DMS53 (cell line): ENCODE results near the gene CUL1.

Experiments used
- DNase-seq: peaks from one replicate; lab custom pipeline; 2025; lab: John Stamatoyannopoulos, UW

The CUL1 gene

DNA sequence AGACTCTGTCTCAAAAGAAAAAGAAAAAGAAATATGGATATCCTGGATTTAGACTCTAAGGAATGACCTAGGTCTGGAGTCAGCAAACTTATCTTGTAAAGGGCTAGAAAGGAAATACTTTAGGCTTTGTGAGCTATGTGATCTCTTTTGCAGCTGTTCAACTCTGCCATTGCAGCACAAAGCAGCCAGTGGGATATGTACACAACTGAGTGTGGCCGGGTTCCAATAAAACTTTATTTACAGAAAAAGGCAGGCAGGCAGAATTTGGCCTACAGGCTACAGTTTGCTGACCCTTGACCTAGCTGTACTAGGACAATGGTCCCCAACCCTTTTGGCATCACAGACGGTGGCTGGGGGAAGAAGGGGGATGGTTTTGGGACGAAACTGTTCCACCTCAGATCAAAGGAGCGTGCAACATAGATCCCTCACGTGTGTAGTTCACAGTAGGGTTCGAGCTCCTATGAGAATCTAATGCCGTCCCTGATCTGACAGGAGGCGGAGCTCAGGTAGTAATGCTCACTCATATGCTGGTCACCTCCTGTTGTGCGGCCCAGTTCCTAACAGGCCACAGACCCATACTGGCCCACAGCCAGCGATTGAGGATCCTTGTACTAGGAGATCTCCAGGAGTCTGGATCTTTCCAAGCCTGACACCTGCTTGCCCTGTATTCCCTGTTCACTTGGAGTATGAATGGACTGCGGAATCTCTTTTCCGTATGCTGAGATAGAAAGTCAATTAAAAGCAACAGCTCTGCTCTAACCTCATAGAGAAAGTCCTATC lies 63.0 kb downstream of the CUL1 start:
- DNase-seq: no peak

DNA sequence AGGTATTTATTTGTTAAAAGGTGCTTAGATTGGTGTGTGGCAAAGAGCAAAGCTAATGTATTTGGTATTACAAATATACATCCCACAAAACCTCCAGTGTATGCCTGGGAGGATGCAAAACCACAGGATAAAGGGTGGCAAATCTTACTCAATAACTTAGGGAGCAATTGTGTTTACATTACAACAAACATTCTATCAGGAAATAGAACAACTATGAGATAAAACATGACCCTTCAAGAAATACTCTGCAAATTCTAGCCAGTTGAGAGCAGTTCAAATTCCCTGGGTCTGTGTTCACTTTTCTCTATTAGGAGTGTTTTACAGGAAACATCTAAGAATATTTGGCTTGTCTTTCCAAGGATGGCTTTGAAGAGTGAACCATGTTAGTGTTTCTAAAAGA lies 64.9 kb downstream of the CUL1 start:
- no peak for DNase-seq

DNA sequence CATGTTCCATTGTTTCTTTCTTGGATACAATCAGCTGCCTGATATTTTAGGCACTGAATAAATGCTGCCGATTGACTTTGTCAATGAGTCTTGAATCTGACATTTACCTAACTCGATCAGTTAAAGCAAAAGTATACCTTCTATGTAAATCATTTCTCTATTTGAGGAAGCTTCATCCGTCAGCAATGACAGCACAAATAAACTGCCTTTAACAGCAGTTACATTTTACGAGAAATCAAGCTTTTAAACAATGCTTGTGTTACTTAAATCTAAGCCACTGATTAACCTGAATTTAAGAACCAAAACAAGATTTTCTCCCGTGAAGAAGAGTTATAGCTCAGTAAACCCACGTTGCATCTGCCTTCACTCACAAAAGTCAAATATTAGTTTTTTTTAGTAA lies 71.3 kb downstream of the CUL1 start:
- DNase-seq: no peak

DNA sequence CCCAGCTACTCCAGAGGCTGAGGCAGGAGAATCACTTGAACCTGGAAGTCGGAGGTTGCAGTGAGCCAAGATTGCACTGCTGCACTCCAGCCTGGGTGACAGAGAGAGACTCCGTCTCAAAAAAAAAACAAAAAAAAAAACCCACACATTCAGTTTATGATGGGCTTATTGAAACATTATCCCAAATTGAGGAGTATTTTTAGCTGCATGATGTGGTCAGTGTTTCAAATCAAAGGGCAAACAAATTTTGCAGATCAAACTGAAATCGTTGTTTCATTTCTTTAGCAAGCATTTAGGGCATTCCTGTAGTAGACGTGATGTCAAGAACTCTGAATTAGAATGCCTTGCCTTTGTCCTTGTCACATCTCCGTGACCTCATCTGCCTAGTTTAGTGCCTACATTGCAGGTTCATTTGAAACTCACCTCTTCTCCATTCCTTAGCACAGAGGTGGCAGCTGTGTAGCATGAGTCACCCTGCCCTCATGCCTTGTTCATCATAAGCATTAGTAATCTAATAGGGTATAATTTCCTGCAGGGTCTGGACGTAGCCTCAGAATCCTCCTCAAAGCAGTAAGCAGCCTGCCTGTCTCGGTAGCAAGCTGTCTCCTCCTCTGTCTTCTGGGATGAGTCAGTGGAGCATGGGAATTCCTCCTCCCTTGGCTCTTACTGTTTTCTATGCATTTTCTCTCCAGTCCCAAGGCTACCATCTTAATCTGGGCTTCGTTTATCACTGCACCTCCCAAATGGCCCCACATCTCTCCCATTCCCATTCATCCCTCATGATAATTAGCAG lies 73.8 kb downstream of the CUL1 start:
- peak; percentile 53 for DNase-seq

DNA sequence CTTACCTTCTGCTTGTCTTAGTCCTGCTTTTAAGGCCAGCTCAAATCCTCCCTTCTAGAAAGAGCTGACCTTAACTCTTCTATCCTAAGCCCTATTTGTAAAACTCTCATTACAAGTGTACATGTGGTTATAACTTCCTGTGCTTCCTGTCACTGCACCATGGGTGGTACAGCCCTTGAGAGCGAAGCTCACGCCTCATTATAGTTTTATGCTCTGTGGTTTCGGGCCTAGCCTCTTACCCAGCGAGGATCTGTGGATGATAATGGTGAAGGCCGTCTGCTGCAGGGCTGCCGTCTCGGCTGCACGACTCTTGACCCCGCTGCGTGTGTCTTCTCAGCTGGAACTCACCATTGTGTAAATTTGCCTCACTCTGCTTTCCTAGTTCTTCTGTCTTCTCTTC lies 74.6 kb downstream of the CUL1 start:
- DNase-seq: no peak

DNA sequence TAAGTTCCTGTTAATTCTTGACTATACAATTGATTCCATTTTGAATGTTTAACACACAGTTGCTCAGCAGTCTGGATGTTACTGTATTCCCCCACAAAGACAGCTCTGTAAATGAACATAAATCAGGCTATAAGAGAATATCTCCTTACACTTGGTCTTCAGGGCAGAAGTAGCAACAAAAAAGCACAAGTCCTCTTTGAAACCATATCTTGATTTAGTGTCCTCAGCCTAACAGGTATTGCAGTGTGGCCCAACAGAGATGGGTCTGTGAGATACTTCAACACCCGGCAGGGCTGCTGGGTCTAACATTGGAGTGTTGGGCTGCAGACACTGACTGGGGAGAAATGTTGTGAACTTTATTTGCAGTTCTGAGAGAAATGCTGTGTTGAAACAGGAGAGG lies 75.8 kb downstream of the CUL1 start:
- no peak for DNase-seq

DNA sequence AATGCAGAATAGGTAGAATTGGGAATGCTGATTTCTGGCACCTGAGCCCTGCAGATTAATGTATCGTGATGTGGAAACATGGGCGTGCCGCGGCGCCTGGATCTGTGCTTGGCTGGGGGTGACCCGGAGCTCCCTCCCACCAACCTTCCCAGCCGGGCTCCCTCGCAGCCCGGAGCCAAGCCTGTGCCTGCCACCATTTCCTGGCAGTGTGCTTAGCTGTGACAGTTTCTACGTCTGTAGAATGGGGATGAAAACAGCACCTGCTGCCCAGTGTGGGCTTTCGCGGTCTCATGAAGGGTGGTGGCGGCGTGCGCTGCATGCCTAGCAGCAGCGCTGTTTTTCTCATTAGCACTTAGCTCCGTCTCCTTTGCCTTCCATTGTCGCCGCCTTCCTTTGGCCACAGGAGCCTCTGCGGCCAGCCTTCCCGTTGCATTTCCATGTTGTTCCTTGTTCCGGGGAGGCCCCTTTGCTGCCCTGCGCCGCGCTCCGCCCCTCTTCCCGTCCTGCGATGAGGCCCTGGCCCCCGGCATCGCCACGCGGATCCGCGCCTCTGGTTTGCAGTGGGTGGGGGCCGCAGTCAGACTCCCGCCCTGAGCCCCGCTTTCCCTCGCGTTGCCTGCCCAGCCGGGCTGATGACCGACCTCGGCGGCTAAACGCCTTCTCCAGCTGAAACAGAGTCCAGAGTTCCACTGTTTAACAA lies 84.2 kb downstream of the CUL1 start:
- no peak for DNase-seq

DNA sequence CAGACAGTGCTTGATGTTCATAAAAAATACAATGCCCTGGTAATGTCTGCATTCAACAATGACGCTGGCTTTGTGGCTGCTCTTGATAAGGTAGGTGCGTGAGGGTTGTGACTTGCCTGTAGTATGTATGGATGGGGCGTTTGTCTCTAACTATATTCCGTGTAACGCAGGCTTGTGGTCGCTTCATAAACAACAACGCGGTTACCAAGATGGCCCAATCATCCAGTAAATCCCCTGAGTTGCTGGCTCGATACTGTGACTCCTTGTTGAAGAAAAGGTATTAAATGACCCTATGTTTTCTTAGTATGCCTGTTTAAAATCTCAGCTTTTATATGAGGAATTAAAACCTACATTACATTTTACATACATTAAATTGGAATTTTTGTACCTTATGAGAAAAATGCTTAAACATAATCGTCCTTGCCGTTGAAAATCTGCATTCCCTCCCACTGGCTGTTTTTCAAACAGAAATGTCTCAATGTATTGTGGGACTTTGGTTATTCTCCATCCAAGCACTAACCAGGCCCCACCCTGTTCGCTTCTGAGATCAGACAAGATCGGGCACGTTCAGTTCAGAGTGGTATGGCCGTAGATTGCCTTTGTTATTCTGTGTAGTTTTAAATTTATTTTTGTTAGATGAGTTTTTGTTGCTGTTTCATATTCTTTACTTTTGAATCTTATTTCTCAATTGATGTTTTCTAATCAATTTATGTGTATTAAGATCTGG lies 85.3 kb downstream of the CUL1 start:
- no peak for DNase-seq

DNA sequence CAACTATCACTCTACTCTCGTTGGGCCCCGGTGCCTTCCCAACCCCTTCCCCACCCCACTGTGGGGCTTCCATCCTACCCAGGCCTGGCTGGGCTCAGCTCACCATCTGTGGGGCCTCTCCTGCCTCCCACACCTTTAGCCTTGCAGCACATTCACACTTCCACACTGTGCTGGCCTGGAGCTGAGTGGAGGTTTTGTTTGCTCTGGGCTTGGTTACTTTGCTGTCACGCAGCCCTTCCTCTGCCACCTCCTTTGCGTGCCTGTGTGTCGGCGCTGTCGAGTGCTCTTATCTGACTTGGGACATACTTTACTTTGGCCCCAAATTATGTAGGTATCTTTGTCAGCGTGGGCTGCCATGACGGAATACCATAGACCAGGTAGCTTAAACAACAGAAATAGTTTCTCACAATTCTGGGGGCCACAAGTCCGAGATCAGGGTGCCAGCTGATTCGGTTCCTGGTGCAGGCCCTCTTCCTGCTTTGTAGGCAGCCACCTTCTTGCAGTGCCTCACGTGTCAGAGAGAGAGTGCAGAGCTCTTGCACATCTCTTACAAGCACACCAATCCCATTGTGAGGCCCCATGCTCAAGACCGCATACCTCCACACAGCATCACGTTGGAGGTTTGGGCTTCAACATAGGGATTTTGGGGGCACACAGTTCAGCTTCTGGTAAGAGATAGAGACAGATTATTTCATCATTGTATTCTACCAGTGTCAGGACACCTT lies 89.0 kb downstream of the CUL1 start:
- peak; percentile 77 for DNase-seq

DNA sequence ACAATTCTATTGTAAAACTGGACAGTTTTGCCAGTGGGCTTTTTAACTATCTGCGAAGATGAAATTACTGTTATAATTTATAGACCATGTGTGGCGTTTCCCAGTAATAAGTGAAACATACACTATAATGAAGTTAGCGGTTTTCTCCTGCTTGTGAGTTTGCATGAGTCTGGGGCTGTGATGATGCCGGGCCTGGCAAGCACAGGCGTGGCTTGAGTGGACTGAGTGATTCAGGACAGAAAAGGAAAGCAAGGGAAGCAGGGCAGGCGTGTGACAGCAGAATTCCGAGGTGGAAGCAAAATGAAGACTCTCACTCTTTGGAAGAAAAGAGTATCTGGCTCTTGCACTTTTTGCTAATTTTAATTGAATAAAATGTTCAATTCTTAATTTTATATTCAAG lies 90.5 kb downstream of the CUL1 start:
- DNase-seq: no peak

DNA sequence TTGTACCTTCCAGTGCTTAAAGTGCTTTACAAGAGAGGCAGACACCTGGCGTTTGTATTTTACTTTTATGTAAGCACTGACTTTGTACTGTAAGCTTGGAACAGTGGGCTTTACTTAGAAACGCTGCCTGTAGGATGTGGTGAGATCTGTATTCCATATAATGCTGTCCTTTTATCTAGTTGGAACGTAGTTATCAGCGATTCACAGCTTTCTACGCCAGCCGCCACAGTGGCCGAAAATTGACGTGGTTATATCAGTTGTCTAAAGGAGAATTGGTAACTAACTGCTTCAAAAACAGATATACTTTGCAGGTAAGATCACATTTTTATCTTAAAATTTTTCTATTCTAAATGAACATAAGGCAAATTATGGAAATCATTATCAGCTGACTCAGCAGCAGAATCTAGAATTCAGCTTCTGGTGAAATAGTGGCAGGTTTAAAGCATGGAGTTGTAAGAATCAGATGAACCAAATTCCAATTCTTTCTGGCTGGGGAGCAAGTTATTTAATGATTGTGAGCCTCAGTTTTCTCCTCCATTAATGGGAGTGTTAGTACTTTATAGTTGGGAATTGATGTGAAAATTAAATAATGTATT lies 91.5 kb downstream of the CUL1 start:
- DNase-seq: no peak

DNA sequence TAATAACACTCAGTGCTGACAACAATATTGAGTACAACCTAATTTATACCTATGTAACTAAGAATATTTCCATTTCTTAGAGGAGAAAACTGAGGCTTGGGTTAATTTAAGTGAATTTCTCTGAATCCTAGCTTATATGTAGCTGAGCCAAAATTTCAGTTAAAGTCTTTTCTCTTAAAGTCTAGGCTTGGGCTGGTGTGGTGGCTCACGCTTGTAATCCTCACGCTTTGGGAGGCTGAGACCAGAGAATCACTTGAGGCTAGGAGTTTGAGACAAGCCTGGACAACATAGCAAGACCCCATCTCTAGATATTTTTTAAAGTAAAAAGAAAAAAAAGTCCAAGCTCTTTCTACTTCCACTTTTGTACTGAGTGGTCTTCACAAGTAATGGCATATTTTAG lies 92.1 kb downstream of the CUL1 start:
- no peak for DNase-seq

DNA sequence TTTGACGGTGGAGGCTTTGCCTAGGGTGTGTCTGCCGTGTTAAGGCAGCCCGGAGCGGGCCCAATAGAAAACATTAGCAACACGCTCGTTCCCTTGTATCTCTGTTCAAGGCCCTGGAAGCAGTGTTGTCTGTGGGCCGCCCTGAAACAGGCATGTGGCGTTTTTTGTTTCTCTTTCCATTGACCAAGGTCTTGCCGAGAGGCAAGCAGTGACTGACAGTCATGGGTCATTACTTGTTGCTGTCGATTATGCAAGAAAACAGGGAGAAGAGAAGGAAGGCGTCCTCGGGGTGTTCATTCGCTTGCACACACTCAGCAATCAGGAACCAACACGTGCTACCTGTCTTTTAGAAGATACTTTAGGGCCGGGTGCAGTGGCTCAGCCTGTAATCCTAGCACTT lies 92.8 kb downstream of the CUL1 start:
- DNase-seq: no peak

DNA sequence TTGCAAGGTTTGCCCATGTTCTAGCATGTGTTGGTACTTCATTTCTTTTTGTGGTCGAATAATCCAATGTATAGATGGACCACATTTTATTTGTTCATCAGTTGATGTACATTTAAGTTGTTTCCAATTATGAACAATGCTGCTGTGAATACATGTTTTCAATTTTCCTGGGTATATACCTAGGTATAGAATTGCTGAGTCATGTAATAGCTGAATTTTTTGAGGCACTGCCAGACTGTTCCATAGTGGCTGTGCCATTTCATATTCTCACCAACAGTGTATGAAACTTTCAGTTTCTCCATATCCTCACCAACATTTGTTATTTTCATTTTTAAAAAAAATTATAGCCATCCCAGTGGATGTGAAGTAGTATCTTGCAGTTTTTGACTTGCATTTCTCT lies 94.9 kb downstream of the CUL1 start:
- DNase-seq: no peak

DNA sequence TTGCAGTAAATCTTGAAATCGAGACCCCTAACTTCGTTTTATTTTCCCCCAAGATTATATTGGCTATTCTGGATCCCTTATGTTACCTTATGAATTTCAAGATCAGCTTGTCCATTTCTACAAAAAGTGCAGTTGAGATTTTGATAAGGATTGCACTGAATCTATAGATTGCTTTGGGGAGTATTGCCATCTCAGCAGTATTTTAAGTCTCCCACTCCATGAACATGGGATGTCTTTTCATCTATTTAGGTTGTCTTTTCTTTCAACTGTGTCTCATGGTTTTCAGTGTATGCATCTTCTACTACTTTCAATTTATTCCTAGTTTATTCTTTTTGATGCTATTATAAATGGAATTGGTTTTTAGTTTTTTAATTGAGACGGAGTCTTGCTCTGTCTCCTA lies 95.8 kb downstream of the CUL1 start:
- DNase-seq: no peak

DNA sequence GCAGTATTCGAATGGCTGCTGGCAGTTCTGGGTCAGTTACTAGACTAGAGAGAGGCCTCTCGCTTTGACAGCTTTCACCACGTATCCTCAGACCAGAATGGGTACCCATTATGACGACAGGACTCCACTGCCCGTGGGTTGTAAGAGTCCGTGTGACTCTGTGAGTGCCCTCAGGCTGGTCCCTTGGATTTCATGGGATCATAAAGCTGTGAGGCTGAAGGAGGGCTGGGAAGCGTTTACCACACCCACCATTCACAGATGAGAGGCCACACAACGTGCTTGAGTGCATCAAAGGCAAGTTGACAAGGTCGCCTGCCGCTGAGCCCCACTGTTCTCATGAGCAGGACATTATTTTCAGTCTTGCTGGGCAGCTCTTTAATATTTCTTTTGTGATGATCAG lies 98.1 kb downstream of the CUL1 start:
- no peak for DNase-seq

DNA sequence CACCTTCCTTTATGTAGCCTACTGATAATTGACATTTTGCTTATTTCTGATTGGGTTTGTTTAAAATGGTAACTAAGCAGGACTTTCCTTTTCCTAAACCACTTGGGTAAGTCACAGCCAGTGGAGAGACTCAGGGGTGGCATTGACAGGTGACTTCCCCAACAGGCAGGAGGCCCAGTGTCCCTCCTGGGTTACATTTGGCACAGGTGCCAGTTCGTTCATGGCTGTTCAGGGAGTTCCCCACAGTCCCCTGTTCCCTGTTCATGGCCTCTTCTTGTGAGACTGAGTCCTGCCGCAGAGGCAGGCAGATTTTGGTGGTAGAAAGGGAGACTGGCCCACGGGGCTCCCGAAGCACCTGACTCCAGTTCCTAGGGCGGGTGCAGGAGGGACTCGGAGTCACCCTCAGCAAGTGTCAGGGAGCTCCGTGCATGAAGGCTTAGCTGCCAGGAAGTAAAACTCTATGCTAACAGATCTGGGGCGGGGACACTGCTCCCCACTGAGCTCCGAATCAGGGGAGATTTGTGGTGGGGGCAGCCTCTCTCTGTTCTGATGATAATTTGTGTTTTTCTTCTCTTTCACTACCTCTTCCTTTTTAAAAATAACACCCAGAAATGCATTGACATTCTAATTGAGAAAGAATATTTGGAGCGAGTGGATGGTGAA lies 101.3 kb downstream of the CUL1 start:
- DNase-seq: no peak

DNA sequence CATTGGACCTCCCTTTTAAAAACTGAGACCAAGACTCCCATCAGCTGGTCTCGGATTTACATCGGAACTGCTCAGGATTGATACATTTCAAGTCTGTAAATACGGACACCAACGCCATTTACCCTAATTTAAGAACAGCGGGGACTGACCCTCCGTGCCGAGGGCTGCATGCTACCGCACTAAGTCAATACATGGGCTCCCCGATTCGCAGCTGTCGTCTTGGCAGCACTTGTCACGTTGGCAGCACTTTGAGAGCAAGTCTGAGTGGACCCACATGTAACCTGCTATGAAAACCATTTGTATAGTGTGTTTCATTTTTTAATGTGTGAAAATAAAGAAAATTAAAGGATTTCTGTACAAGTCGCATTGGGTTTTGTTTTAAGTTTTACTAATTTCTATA lies 102.0 kb downstream of the CUL1 start:
- no peak for DNase-seq

DNA sequence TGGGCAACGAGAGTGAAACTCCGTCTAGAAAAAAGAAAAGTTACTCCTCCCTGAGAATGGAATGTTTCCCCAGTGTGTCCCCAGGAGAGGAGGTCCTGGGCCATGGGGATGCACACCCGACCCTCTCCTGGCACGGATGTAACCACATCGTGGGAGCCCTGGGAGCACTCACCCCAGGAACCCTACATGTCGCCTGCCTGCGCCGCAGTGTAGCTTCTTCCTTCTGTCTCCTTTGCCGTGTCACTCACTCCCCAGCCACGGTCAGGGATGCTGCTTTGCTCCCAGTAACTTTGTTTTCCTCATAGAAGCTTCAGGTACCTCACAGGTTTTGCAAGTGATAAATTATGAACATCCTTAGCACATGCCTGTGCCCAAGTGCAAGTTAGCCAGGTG lies 103.4 kb downstream of the CUL1 start:
- DNase-seq: no peak

DNA sequence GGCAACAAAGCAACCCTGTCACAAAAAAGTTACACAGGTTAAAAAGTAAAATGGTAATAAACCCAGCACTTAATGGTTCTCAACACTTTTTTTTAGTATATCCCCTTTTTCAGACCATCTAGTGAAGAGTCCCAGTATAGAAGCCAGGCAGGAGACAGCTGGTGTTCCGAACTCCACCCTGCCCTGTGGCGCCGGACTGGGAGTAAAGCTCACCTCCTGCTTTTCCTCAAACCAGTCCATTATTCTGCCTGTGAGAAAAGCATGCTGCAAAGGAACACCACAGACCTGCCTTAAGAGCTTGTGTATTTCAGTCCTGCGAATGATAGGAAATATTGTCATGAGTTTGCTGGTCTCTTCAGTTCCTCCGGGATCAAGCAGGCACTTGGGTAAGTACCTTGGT lies 104.4 kb downstream of the CUL1 start:
- DNase-seq: no peak
